LNCaP clone FGC (cell line): Measurements from ENCODE around the gene GGT6.

ENCODE experiments used
- DNase-seq: peaks from one replicate; pipeline ENCODE4 v3.0.0-alpha.2; 2011; ENCODE audit warnings: low read depth
- H3K4me3 ChIP-seq: 2 replicates; pipeline ENCODE4 v1.5.1; 2011; ENCODE audit warnings: mild to moderate bottlenecking, low read depth, low read length, control low read depth
- CTCF ChIP-seq: IDR thresholded peaks from 2 replicates; pipeline ENCODE4 v1.5.1; 2012; ENCODE audit warnings: mild to moderate bottlenecking; ENCODE audit not compliant: control insufficient read depth, insufficient read depth; ENCODE audit errors: extremely low read depth

Gene GGT6

DNA sequence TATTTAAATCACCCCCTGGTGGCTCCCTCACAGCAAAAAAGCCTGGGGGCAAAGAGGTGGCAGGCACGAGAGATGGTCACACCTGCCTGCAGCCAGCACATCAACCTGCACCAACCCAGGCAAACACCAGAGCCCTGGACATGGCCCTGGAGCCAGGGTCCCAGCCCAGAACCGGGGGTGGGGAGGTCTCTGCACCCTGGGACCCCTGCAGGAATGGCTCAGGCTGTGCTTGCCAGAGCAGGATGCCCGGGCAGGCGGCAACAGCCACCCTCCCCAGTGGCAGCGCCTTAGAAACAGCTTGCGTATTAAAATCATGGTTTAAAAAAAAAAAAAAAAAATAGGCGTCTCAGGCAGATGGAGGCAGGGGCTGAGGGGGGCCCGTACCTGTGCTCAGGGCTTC, 21.4 kb downstream of the GGT6 start:
- no peak for DNase-seq
- no peak for TF ChIP-seq CTCF
- H3K4me3 ChIP-seq = no peak overlapping the region

GRCh38 chr17:4538236-4539002, 22.0 kb downstream of the GGT6 start:
- DNase-seq = no peak
- H3K4me3 ChIP-seq = no peak overlapping the region
- no peak for TF ChIP-seq CTCF

- DNase-seq = no peak
- no peak overlapping the region for H3K4me3 ChIP-seq
- no peak for TF ChIP-seq CTCF
These were observed 22.7 kb downstream of the GGT6 start for GRCh38 chr17:4537451-4538235.

DNA sequence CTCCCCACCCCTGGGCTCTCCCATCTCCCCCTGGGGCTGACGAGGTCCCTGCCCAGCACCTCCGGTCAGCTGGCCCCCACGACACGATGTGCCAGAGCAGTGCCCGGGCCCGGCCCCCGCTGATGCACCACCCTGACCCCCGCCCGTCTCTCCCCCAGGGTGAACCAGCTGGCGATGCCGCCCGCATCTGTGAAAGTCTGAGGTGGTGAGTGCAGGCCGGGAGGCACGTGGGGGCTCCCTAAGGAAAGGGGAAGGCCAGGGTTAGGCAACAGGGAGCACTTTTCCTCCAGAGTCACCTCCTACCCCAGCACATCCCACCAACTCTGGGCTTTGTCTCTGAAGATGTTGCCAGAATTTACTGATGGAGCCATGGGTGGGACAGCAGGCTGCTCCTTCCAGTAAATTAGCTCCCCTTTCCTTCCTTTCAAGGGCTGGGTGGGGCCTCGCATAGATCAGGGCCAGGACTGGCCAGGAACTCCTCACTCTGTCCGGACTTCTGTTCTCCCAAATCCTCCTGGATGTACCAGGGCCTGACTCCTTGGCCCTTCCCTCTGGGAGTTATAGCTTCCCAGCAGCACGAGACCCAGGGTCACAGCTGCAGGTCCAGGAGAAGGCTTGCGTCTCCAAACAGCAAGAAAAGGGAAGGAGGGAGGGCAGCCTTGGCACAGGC, 23.5 kb downstream of the GGT6 start:
- no peak for DNase-seq
- H3K4me3 ChIP-seq = no peak overlapping the region
- TF ChIP-seq CTCF = no peak

DNA sequence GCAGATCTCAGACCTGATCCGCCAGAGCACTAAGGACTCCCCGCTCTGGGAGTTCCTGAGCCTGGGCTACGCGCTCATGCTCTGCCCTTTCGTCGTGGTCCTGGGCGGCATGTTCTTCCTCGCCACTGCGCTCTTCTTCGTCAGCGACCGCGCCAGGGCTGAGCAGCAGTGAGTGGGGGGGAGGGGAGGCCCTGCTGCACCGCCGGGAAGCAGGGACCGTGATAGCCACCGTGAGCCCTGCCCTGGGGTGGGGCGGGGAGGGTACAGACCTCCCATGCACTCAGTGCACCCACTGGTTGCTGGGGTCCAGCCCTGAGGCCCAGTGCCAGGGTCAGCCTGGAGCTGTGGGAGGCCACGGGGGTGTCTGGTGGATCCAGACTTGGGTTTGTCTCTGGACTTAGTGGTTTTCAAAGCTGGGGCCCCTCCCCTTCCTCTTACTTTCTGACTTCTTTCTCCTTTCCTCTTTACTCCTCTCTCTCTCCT, 24.1 kb downstream of the GGT6 start:
- no peak for DNase-seq
- no peak for TF ChIP-seq CTCF
- H3K4me3 ChIP-seq = no peak overlapping the region

- TF ChIP-seq CTCF = no peak
- H3K4me3 ChIP-seq = no peak overlapping the region
- no peak for DNase-seq
These were observed 24.6 kb downstream of the GGT6 start for GRCh38 chr17:4535667-4536258.
